ENCODE measurements around the gene AGR3. TPM values are rescaled to one million over a fixed set of nuclear protein-coding genes. Genes with fewer than 3 reads are reported as not detected.

AGR3 gene
- total RNA-seq, 1 experiment from 2014 or later: 0.57 TPM

DNA sequence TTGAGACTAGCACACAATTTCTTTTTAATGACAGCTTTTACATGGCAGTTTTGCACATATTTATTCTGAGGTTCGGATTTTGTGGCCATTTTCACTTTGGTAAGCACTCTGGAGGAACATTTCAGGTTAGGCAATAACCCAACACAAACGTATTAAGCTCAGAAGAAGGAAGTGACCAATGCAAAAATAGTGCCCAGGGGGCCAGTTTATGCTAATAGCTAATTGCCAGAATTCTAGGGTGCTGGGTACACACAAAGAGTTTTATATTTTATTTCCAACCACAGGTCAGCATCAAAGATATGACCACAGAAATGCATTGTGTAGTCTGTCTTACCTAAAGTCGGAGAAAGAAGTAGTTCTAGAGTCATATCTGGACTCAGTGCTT is 68.6 kb downstream of the AGR3 start:
- peaks cover 14% of the 10 kb centered on the region; the same call in 1 of the 2 replicates for H3F3A ChIP-seq (ENCODE audit: insufficient read depth, low read depth)
- ChIA-PET POLR2A (ENCODE audit: unreplicated experiment) (interaction anchor here (0.6 kb wide), 1 partner anchor 493 kb away, joined by 9 read pairs; no protein-coding TSS in a partner anchor), CTCF (interaction anchor here (0.6 kb wide), 1 partner anchor 12 kb away, joined by 5 read pairs; no protein-coding TSS in a partner anchor)
- DNase-seq: peak in 1 of 2 experiments; percentile 53
- H3K4me2 ChIP-seq: no peak overlapping the region
- no peak overlapping the region for H3K4me3 ChIP-seq
- no peak overlapping the region for H2AFZ ChIP-seq
- peaks cover 40% of the 10 kb centered on the region for H3K4me1 ChIP-seq (replicated peaks; ENCODE audit: insufficient read depth)
- H3K79me2 ChIP-seq (ENCODE audit: low read depth): no peaks in the 10 kb centered on the region
- no TSS peak for BruUV-seq (replicated peaks)
- intact Hi-C loops (cut with micrococcal nuclease; ENCODE audit: unreplicated experiment): no loop called here
- no peaks in the 10 kb centered on the region for H3K9me2 ChIP-seq (ENCODE audit: insufficient read depth)
- no peaks in the 10 kb centered on the region for H3K36me3 ChIP-seq (ENCODE audit: low read depth)
- no peaks in the 10 kb centered on the region for H4K20me1 ChIP-seq (ENCODE audit: insufficient read depth)
- no peak overlapping the region for H3K27ac ChIP-seq
- H3K9me3 ChIP-seq (ENCODE audit: insufficient read depth, low read depth): no peaks in the 10 kb centered on the region; the same call in none of the 2 replicates
- TF ChIP-seq EZH2 (IDR thresholded peaks at IDR 0.05; ENCODE audit: low read depth): no peak
- TF ChIP-seq, protein P1, sequence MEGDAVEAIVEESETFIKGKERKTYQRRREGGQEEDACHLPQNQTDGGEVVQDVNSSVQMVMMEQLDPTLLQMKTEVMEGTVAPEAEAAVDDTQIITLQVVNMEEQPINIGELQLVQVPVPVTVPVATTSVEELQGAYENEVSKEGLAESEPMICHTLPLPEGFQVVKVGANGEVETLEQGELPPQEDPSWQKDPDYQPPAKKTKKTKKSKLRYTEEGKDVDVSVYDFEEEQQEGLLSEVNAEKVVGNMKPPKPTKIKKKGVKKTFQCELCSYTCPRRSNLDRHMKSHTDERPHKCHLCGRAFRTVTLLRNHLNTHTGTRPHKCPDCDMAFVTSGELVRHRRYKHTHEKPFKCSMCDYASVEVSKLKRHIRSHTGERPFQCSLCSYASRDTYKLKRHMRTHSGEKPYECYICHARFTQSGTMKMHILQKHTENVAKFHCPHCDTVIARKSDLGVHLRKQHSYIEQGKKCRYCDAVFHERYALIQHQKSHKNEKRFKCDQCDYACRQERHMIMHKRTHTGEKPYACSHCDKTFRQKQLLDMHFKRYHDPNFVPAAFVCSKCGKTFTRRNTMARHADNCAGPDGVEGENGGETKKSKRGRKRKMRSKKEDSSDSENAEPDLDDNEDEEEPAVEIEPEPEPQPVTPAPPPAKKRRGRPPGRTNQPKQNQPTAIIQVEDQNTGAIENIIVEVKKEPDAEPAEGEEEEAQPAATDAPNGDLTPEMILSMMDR (conservative IDR thresholded peaks at IDR 0.05): no peak
- no peaks in the 10 kb centered on the region for H3K27me3 ChIP-seq (ENCODE audit: insufficient read depth, low read depth)

GRCh38 chr7:16812542-16813231 is 69.1 kb downstream of the AGR3 start:
- Histone ChIP-seq H4K20me1 (ENCODE audit: insufficient read depth) (no peaks in the 10 kb centered on the region), H2AFZ (no peak overlapping the region), H3F3A (ENCODE audit: insufficient read depth, low read depth) (peaks cover 9% of the 10 kb centered on the region; the same call in 1 of the 2 replicates), H3K36me3 (ENCODE audit: low read depth) (no peaks in the 10 kb centered on the region), H3K9me3 (ENCODE audit: insufficient read depth, low read depth) (no peaks in the 10 kb centered on the region; the same call in none of the 2 replicates), H3K4me1 (replicated peaks; ENCODE audit: insufficient read depth) (peaks cover 35% of the 10 kb centered on the region), H3K4me3 (no peak overlapping the region), H3K9me2 (ENCODE audit: insufficient read depth) (no peaks in the 10 kb centered on the region), H3K4me2 (no peak overlapping the region), H3K27me3 (ENCODE audit: insufficient read depth, low read depth) (no peaks in the 10 kb centered on the region), H3K27ac (no peak overlapping the region; the same call in 1 of the 2 replicates), H3K79me2 (ENCODE audit: low read depth) (no peaks in the 10 kb centered on the region)
- POLR2A ChIA-PET (ENCODE audit: unreplicated experiment): interaction anchor here (0.6 kb wide), 1 partner anchor 766 kb away, joined by 3 read pairs; no protein-coding TSS in a partner anchor
- no peak for DNase-seq
- CTCF ChIA-PET: interaction anchor here (0.6 kb wide), 1 partner anchor 13 kb away, joined by 3 read pairs; no protein-coding TSS in a partner anchor
- intact Hi-C loops (cut with micrococcal nuclease; ENCODE audit: unreplicated experiment): no loop called here
- TF ChIP-seq, protein P1 (conservative IDR thresholded peaks at IDR 0.05): no peak
- TF ChIP-seq EZH2 (IDR thresholded peaks at IDR 0.05; ENCODE audit: low read depth): no peak
- no TSS peak for BruUV-seq (replicated peaks)

GRCh38 chr7:16811551-16811950 is 70.2 kb downstream of the AGR3 start:
- peak overlapping the region; percentile 67 for H3K27ac ChIP-seq
- no TSS peak for BruUV-seq (replicated peaks)
- TF ChIP-seq EZH2 (IDR thresholded peaks at IDR 0.05; ENCODE audit: low read depth): no peak
- TF ChIP-seq, protein P1 (conservative IDR thresholded peaks at IDR 0.05): no peak
- ChIA-PET POLR2A (ENCODE audit: unreplicated experiment) (interaction anchor here (0.6 to 0.7 kb wide), 2 partner anchors 36 to 862 kb away, joined by 4 read pairs; no protein-coding TSS in a partner anchor), CTCF (no interaction called here)
- H3K36me3 ChIP-seq (ENCODE audit: low read depth): no peaks in the 10 kb centered on the region
- peak overlapping the region; percentile 24 for H3K4me2 ChIP-seq
- intact Hi-C loops (cut with micrococcal nuclease; ENCODE audit: unreplicated experiment): no loop called here
- peak in 1 of 2 experiments; percentile 90 for DNase-seq
- H3K9me3 ChIP-seq (ENCODE audit: insufficient read depth, low read depth): no peaks in the 10 kb centered on the region; the same call in none of the 2 replicates
- no peak overlapping the region for H2AFZ ChIP-seq
- no peaks in the 10 kb centered on the region for H3K79me2 ChIP-seq (ENCODE audit: low read depth)
- H3K4me1 ChIP-seq (replicated peaks; ENCODE audit: insufficient read depth): peaks cover 27% of the 10 kb centered on the region
- H3F3A ChIP-seq (ENCODE audit: insufficient read depth, low read depth): peaks cover 9% of the 10 kb centered on the region; the same call in 1 of the 2 replicates
- H4K20me1 ChIP-seq (ENCODE audit: insufficient read depth): no peaks in the 10 kb centered on the region
- no peaks in the 10 kb centered on the region for H3K9me2 ChIP-seq (ENCODE audit: insufficient read depth)
- H3K27me3 ChIP-seq (ENCODE audit: insufficient read depth, low read depth): no peaks in the 10 kb centered on the region
- H3K4me3 ChIP-seq: no peak overlapping the region

Measured in PC-9 (cell line).